Activated CD4-positive, alpha-beta T cell treated with anti-CD3 and anti-CD28 coated beads for 36 hours (primary cell): ENCODE measurements around the gene KLRK1. TPM values are rescaled to one million over a fixed set of nuclear protein-coding genes. Genes with fewer than 3 reads are reported as not detected.
"Not testable (repeated sequence)": the region's sequence is repeated elsewhere in the genome, so short reads cannot be mapped to it uniquely, and the experiment has no call there.

Experiments
- ATAC-seq: fragments of 200-7000 bp; cut with Tn5 transposase; one replicate; pipeline ENCODE4 v1.10.0; 2021; ENCODE audit warnings: mild to moderate bottlenecking, moderate library complexity
- CTCF ChIA-PET: fragments of 350-600 bp; sonication (Branson Sonifier 250); formaldehyde crosslinking; loops from one replicate; lab custom pipeline; 2021; ENCODE audit warnings: antibody characterized with exemption; lab: Charles Lee
- POLR2A ChIA-PET: fragments of 350-600 bp; sonication (Branson Sonifier 250); formaldehyde crosslinking; loops from one replicate; lab custom pipeline; 2021; ENCODE audit warnings: antibody characterized with exemption, inconsistent platforms; lab: Charles Lee
- DNase-seq: peaks from one replicate; pipeline ENCODE4 v3.0.0-alpha.2; 2020
- H3K27ac Mint-ChIP-seq: one replicate; pipeline ENCODE4 v1.8.0; 2021; ENCODE audit warnings: mixed read lengths
- H3K27me3 Mint-ChIP-seq: one replicate; pipeline ENCODE4 v1.8.0; 2021; ENCODE audit warnings: mixed read lengths
- H3K36me3 Mint-ChIP-seq: one replicate; pipeline ENCODE4 v1.8.0; 2021; ENCODE audit warnings: low read depth, mixed read lengths
- H3K4me1 Mint-ChIP-seq: one replicate; pipeline ENCODE4 v1.8.0; 2021; ENCODE audit warnings: mixed read lengths
- H3K4me3 Mint-ChIP-seq: one replicate; pipeline ENCODE4 v1.8.0; 2021; ENCODE audit warnings: mild to moderate bottlenecking, moderate library complexity, mixed read lengths
- H3K9me3 Mint-ChIP-seq: one replicate; pipeline ENCODE4 v1.8.0; 2021; ENCODE audit warnings: low read depth, mixed read lengths
- intact Hi-C, 2 experiments: fragments of 100-400 bp; cut with DNase I in 1 of 2; cut with micrococcal nuclease in 1 of 2; formaldehyde crosslinking; loops; one replicate each; pipeline versions ENCODE4 v1.14.2 to v1.15.1; 2022 to 2024; cut with DNase I, micrococcal nuclease
- total RNA-seq, 2 experiments: library from RNA; stranded (reverse); gene quantifications; one replicate each; pipeline ENCODE4 v1.2.3, GENCODE V29; 2021

Gene KLRK1
- total RNA-seq, 2 experiments from 2014 or later = not detected

GRCh38 chr12:10361622-10362021 lies 28.2 kb downstream of the KLRK1 start:
- DNase-seq = no peak
- peaks cover 2% of the 10 kb centered on the region for H3K4me1 Mint-ChIP-seq
- H3K9me3 Mint-ChIP-seq = no peaks in the 10 kb centered on the region
- no peak overlapping the region for H3K4me3 Mint-ChIP-seq
- no peak for ATAC-seq
- ChIA-PET POLR2A (no interaction called here), CTCF (interaction anchor here (0.6 kb wide), 2 partner anchors 111 to 197 kb away, joined by 3 read pairs; no protein-coding TSS in a partner anchor)
- no peak overlapping the region for H3K27ac Mint-ChIP-seq
- intact Hi-C loops = loop anchor here in 1 of 2 experiments (10.0 kb wide), 1 partner anchor 617 kb away; no protein-coding TSS in a partner anchor
- no peaks in the 10 kb centered on the region for H3K36me3 Mint-ChIP-seq
- peaks cover 4% of the 10 kb centered on the region for H3K27me3 Mint-ChIP-seq

GRCh38 chr12:10361084-10361483 lies 28.8 kb downstream of the KLRK1 start:
- ChIA-PET POLR2A (no interaction called here), CTCF (interaction anchor here (0.6 to 0.7 kb wide), 3 partner anchors 111 to 198 kb away, joined by 3 to 4 read pairs (median 3); no protein-coding TSS in a partner anchor)
- Mint-ChIP-seq H3K9me3 (no peaks in the 10 kb centered on the region), H3K4me3 (no peak overlapping the region), H3K27me3 (peaks cover 4% of the 10 kb centered on the region), H3K36me3 (no peaks in the 10 kb centered on the region), H3K27ac (no peak overlapping the region), H3K4me1 (peaks cover 2% of the 10 kb centered on the region)
- intact Hi-C loops = loop anchor here in 1 of 2 experiments (10.0 kb wide), 1 partner anchor 616 kb away; no protein-coding TSS in a partner anchor
- ATAC-seq (no peak), DNase-seq (no peak)

- ChIA-PET POLR2A (no interaction called here), CTCF (no interaction called here)
- peaks cover 6% of the 10 kb centered on the region for H3K27me3 Mint-ChIP-seq
- H3K4me3 Mint-ChIP-seq = no peak overlapping the region
- ATAC-seq (no peak), DNase-seq (no peak)
- H3K9me3 Mint-ChIP-seq = no peaks in the 10 kb centered on the region
- peaks cover 2% of the 10 kb centered on the region for H3K4me1 Mint-ChIP-seq
- no peaks in the 10 kb centered on the region for H3K36me3 Mint-ChIP-seq
- intact Hi-C loops = no loop called here
- H3K27ac Mint-ChIP-seq = no peak overlapping the region
Measured at GRCh38 chr12:10358969-10359368, 30.9 kb downstream of the KLRK1 start.

DNA sequence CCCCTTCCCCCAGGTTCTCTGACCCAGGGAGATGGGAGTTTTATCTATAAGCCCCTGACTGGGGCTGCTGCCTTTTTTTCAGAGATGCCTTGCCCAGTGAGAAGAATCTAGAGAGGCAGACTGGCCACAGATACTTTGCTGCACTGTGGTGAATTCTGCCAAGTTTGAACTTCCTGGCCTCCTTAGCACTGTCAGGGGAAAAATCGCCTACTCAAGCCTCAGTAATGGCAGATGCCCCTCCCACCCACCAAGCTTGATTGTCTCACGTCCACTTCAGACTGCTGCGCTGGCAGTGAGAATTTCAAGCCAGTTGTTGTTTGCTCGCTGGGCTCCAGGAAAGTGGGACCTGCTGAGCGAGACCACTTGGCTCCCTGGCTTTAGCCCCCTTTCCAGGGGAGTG lies 31.7 kb downstream of the KLRK1 start:
- Mint-ChIP-seq H3K4me1 (peaks cover 2% of the 10 kb centered on the region), H3K36me3 (no peaks in the 10 kb centered on the region), H3K9me3 (no peaks in the 10 kb centered on the region), H3K4me3 (no peak overlapping the region), H3K27ac (no peak overlapping the region), H3K27me3 (peaks cover 7% of the 10 kb centered on the region)
- ChIA-PET CTCF (interaction anchor here (0.7 kb wide), 1 partner anchor 44 kb away, joined by 3 read pairs; no protein-coding TSS in a partner anchor), POLR2A (no interaction called here)
- DNase-seq (no peak), ATAC-seq (no peak)
- intact Hi-C loops = no loop called here

DNA sequence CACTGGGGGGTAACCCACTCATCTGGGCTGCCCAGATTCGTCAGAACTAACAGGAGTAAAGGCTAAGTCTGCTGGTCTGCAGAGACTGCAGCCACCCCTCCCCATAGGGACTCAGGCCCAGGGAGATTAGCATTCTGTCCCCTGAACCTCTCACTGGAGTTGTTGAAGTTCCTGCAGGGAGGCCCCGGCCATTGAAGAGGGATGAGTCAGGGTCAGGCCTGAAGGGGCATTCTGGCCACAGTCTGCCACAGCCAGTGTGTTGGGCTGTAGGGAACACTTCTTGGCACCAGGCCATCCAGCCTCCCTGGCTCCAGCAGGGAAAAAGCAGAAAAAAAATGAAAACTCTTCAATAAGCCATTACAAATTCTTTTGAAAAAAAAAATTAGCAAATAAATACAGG lies 35.3 kb downstream of the KLRK1 start:
- ChIA-PET CTCF (no interaction called here), POLR2A (no interaction called here)
- Mint-ChIP-seq H3K27me3 (peaks cover 20% of the 10 kb centered on the region), H3K27ac (no peak overlapping the region), H3K36me3 (no peaks in the 10 kb centered on the region), H3K4me3 (no peak overlapping the region), H3K4me1 (peaks cover 2% of the 10 kb centered on the region), H3K9me3 (no peaks in the 10 kb centered on the region)
- ATAC-seq = no peak
- intact Hi-C loops = no loop called here
- DNase-seq = no peak

GRCh38 chr12:10354071-10354470 lies 35.8 kb downstream of the KLRK1 start:
- H3K27me3 Mint-ChIP-seq = peaks cover 20% of the 10 kb centered on the region
- no peaks in the 10 kb centered on the region for H3K36me3 Mint-ChIP-seq
- H3K4me3 Mint-ChIP-seq = no peak overlapping the region
- H3K27ac Mint-ChIP-seq = no peak overlapping the region
- intact Hi-C loops = no loop called here
- ATAC-seq = no peak
- no peaks in the 10 kb centered on the region for H3K9me3 Mint-ChIP-seq
- no peak for DNase-seq
- ChIA-PET POLR2A (no interaction called here), CTCF (no interaction called here)
- peaks cover under 1% of the 10 kb centered on the region for H3K4me1 Mint-ChIP-seq

GRCh38 chr12:10351457-10351856 lies 38.4 kb downstream of the KLRK1 start:
- POLR2A ChIA-PET, H3K4me1 Mint-ChIP-seq, H3K36me3 Mint-ChIP-seq, DNase-seq, intact Hi-C loops, ATAC-seq, H3K27ac Mint-ChIP-seq, H3K4me3 Mint-ChIP-seq, H3K9me3 Mint-ChIP-seq: not testable (repeated sequence)
- peaks cover 16% of the 10 kb centered on the region for H3K27me3 Mint-ChIP-seq
- CTCF ChIA-PET = interaction anchor here (0.6 kb wide), 1 partner anchor 1140 kb away, joined by 5 read pairs; no protein-coding TSS in a partner anchor

DNA sequence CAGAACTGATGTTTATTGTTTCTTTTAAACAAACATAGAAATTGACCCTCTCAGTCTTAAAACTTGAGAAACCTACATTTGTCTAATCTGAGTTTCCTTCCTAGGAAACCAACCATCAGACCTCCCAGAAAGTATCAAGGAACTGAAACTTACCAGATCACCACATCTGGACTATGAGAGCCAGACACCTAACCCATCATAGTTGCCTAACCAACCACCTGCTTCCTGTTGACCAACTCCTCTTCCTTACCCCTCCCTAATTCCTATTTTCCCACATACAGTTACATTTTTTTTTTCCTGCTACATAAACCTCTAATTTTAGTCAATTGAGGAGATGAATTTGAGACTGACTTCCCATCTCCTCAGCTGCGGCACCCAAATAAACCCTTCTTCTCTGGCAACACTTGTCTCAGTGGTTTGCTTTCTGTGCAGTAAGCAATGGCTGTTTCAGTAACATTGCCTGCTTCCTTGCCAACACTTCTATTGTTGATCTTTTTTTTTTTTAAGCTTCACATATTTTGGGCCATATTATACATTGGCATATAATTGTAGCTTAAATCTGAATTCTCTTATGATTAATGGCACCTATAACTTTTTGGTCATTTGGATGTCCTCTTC lies 47.8 kb downstream of the KLRK1 start:
- Mint-ChIP-seq H3K4me3 (no peak overlapping the region), H3K9me3 (no peaks in the 10 kb centered on the region), H3K27ac (no peak overlapping the region), H3K36me3 (no peaks in the 10 kb centered on the region), H3K4me1 (no peaks in the 10 kb centered on the region), H3K27me3 (no peaks in the 10 kb centered on the region)
- ChIA-PET POLR2A (no interaction called here), CTCF (no interaction called here)
- intact Hi-C loops = no loop called here
- ATAC-seq (no peak), DNase-seq (no peak)

- H3K4me1 Mint-ChIP-seq, DNase-seq, H3K27me3 Mint-ChIP-seq, intact Hi-C loops, H3K27ac Mint-ChIP-seq, ATAC-seq, POLR2A ChIA-PET, CTCF ChIA-PET, H3K4me3 Mint-ChIP-seq, H3K9me3 Mint-ChIP-seq, H3K36me3 Mint-ChIP-seq: not testable (repeated sequence)
Measured at GRCh38 chr12:10340946-10341345, 48.9 kb downstream of the KLRK1 start.

GRCh38 chr12:10339053-10339840 lies 50.6 kb downstream of the KLRK1 start:
- intact Hi-C loops = no loop called here
- Mint-ChIP-seq H3K9me3 (no peaks in the 10 kb centered on the region), H3K4me1 (no peaks in the 10 kb centered on the region), H3K4me3 (no peak overlapping the region), H3K36me3 (no peaks in the 10 kb centered on the region), H3K27me3 (no peaks in the 10 kb centered on the region), H3K27ac (no peak overlapping the region)
- ChIA-PET POLR2A (no interaction called here), CTCF (interaction anchor here (0.6 kb wide), 1 partner anchor 99 kb away, joined by 3 read pairs; no protein-coding TSS in a partner anchor)
- DNase-seq (no peak), ATAC-seq (no peak)

DNA sequence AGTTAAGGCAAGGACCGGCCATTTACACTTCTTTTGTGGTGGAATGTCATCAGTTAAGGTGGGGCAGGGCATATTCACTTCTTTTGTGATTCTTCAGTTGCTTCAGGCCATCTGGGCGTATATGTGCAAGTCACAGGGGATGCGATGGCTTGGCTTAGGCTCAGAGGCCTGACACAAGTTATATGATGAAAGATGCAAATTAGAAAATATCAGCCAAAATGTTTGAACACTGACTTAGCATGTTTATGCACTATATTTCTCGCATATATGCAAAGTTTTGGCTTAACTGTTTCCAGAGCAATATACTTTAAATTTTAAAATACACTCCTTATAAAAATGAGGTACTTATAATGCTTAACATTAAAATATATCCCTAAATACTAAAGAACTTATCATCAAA lies 51.4 kb downstream of the KLRK1 start:
- POLR2A ChIA-PET, H3K9me3 Mint-ChIP-seq, H3K27me3 Mint-ChIP-seq, H3K4me1 Mint-ChIP-seq, ATAC-seq, intact Hi-C loops, H3K4me3 Mint-ChIP-seq, H3K27ac Mint-ChIP-seq, H3K36me3 Mint-ChIP-seq, DNase-seq: not testable (repeated sequence)
- CTCF ChIA-PET = interaction anchor here (0.6 kb wide), 1 partner anchor 98 kb away, joined by 3 read pairs; no protein-coding TSS in a partner anchor
